ENCODE results near the gene NPS.

Gene NPS, protein sequence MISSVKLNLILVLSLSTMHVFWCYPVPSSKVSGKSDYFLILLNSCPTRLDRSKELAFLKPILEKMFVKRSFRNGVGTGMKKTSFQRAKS

DNA sequence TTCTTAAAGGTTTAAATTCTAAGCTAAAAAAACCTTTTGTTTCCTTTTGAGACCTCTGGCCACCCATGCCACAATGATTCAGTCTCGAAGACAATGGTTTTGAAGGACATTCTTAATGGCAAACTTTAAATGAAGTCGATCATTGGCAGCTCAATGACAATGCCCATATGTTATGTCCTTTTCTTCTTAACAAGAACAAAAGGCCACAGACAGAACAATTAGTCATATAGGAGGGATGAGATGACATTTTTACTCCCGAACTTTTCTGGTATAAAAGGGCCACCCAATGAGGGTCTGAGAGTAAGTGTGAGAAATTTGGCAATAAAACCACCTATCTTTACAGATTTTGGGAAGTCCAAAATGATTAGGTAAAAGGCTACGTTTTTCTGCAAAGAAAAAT is at the start of gene NPS:
TSS of gene NPS (plus strand) at position 301 of the 400 bp plus-strand sequence. CDS start at position 361, 60 bp downstream.
- no peak for DNase-seq

DNA sequence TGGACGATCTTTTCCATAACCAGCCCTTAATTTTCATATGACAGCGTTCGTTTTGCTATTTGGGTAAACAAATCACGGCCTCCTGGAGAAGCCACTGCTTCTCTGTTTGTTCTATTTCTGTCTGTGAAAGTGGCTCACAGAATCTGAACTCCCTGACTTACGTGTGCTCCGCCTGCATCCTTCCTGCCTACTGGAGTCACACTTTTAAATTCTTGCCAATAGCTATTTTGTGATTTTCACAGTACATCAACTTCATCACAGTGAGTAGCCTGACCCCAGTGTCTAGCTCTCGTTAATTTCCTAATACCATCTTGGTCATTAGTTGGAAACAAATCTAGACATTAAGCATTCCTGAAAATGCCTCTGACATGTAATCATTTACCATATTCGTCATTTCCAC is 49.0 kb upstream of the NPS start:
- no peak for DNase-seq

DNA sequence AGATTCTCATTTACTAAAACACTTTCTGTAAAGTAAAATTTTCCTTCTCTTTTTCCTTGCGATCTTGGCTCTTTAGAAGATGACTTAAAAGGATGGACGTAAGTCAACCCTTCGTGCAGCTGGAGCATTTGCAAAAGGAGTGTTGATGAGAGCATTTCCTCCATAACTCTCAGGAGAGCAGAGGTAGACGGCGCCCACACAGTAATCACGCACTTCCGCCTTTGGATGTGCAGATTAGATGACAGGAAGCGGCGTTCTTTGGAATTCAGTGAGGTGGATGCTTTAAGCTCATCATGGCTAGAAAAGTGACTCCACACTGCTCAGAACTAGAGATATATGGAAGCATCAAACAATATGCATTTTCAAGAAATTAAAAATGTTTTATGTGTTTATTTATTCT is 43.0 kb upstream of the NPS start:
- DNase-seq, result no peak

DNA sequence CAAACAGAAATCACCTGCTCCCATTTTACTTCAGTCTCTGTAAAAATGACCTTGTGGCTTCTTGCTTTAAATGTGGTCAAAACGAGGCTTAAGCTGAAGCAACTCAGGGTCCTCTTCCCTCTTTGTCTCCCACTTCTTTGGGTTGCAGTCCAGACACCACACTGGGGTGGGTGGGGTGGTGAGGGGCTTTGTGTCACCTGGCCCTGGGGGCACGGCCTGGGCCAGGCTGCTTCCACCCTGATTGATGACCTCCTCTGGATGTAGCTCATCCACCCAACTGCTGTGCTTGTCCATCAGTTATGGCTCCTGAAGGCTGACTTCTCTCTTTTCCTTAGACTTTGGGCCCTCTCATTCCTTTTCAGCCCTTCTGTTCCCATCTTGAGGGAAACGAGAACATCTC is 26.8 kb upstream of the NPS start:
- no peak for DNase-seq

DNA sequence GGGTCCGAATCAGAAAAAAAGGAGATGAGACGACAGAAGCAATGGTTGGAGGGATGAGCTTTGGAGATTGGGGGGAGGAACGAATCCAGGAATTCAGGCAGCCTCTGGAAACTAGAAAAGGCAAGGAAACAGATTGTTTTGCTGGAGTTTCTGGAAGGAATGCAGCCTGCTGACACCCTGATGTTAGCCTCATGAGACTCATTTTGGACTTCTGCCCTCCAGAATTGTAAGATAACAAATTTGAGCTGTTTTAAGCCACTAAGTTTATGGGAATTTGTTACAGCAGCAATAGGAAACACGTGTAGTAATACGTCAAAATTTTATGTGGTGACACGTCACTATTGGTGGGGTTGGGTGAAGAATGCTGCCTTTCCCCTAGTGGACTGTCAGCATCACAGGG is 25.6 kb upstream of the NPS start:
- no peak for DNase-seq

DNA sequence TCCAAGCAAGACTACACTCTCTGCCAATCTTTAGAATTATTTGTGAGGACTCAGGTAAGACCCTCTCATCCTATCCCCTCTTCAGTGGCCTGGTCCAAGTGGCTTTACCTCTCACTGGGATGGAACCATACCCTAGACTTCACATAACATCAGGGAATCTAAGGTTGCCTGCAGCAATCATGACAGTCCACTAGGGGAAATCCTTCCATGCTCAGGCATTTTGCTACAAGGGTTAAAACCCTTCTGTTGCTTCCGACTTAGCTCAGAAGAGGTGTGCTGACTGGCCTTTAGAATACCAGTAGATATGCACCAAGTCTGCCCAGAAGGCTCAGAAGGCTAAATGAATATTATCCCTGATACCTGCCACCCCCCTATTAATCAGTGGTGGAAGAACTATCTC is 24.9 kb upstream of the NPS start:
- DNase-seq, result no peak

DNA sequence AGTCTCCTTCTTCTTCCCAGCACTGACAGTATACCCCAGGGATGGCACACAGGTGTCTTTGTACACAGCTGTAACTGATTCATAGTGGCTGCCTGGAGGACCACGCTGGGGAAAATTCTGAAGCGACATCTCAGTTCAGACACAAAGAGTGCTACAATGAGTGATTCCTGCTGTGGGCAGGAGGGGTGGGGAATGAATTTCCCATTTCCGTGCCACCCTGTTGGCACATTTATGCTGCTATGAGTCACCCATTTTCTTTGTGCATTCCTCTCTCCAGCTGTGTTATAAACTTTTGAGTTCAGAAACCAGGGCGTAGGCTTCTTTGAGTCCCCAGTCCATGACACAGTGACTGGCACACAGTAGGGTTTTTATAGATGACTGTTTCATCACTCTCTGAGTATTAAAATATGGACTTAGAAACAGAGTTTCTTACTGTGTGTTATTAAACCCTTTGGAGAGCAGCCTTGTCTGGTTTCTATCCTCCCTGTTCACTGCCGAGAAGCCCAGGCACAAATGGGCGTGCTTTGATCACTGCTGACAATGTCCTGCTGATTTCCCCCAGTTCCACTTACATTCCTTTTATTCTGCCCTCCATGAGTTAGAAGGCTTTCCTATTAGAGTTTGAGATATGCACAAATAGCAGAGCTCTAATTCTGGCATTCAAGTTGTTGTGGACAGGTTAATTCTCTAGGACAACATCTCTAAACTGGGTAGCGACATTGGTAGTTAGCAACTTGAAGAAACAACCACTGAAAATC is 24.0 kb upstream of the NPS start:
- no peak for DNase-seq

DNA sequence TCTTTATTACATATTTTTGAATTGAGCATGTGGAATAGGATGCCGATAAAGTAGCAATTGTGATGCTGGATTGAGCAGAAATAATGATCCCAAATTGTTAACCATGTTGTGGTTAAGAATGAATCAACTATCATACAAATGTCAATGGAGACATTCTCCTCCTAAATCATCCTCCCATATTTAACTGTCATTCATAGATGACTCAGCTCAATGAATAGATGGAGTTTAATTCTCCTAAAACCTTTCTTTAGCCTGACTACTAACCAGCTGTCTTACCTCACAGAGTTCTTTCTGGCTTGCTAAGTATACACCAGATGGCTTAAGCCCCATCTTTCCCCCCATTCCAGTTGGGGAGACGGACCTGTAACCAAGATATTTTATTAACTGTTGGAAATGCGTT is 23.4 kb upstream of the NPS start:
- DNase-seq, result no peak

DNA sequence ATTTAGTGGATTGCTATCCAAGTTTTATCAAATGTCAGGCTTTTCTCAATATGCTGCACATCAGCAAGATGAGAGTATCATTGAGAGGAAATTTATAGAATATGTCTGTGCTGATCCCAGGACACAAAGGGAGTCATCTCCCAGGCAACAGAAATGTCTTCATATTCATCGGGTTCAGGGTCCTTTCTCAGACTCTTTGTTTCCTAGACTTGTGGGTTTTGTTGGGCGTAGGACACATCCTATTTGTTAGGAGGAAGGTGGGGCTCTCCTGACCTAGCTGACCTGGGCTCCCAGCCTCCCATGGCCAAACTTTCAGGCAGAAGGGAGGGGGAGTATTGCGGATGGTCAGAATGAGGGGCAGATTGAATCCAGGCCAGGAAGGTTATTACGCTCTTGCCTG is 22.9 kb upstream of the NPS start:
- no peak for DNase-seq

DNA sequence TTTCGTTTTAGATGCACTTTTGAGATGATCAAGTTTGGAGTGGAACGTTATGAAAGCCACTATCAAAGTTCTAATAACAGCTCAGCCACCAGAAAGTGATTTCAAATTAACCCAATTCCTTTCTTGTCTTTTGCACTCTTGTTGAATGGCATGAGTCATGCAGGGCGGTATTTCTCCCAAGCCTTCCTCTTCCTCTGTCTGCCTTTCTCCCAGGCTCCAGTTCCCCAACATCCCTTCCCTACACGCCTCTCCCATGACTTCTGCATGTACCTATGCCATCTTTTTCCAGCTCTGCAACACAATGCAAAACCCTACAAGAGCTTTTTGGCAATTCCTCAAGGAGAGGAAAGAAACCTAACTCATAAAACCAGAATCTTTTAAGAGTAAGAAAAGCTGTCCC is 21.8 kb upstream of the NPS start:
- DNase-seq, result no peak

DNA sequence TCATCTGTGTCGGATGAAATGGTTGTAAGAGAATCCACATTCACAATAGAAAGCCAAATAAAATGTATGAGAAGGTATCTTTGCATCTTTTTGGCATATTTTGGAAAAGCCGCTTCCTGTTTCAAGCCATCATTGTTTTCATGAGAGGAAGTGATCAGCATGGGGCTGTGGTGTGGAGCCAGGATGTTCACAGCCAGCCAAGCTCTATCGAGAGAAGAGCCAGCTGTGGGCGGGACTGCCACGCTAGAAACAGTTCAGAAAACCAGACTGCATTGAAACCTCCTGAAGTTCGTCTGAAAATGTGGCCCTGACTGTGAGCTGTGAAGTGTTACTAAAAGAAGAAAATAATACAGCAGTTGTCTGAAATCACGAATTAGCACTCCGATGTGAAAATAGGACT is 21.2 kb upstream of the NPS start:
- DNase-seq, result no peak

DNA sequence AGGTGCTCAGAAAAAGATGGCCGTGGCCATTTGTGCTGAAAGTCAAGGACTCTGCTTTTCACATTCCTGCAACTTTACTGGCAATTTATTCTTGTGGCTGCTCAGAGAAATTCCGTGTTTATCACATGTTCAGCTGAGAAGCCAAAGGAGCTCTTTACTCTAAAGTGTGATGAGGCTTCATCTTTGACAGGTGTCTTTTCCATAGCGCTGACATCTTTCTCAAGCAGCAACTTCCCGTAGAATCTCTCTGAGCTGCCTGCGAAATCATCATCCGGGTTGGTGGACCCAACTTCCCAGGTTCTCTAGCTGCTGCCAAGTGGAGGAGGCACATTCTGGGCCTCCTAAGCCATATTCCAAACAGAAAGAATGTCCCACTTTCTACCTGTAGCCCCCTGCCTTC is 16.9 kb upstream of the NPS start:
- no peak for DNase-seq

DNA sequence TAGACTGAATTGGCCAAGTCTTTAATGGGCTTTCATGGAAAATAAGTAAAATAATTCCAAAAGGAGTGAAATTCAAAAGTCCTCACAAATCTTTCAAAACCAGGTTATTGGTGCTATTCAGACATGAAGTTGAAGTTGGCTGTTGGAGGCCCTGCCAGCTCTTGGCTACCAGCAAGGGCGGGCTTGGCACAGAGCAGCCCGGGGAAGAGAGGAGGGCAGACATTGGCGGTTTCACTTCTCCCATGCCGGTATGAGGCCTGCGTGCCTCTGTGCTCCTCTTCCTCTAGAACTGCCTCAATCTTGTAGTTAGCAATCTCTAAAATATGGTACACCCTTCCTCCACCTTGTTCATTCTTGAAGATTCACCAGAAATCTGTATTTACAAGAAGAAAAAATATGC is 16.4 kb upstream of the NPS start:
- DNase-seq, result no peak

DNA sequence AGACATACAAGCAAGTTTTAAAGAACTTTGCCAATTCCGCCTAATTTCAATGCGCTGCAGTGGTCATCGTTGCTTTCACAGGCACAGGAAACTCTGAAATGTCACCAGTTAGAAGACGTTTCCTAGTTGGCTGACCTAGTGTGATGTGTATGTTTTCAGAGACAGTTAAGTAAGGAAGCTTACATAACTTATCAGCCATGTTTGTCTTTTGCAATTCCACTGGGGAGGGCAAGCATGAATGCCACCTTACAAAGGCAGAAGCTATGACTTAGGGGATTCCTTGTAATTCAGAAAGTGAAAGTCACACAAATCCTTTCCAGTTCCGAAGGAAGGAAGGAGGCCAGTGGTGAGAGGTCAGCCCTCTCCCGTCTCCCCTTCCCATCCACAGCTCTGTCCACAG is 15.0 kb upstream of the NPS start:
- no peak for DNase-seq

DNA sequence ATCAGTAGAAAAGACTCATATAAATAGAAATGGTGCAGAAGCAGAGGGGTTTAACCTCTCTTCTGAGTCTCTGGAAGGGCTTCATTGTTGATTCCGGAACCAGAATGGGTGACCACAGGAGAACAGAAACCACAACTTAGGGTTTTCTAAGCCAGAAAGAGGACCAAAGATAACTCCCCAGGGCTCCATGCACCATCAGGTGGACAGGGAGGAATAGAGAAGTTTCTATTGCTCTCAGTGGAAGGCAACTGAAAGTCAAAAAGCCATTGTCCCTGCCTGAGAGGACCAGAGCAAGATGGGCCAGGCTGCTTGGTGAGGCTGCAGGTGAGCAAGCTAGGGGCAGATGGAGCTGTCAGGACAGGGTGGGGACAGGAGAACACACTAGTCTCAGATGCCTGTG is 14.6 kb upstream of the NPS start:
- no peak for DNase-seq

DNA sequence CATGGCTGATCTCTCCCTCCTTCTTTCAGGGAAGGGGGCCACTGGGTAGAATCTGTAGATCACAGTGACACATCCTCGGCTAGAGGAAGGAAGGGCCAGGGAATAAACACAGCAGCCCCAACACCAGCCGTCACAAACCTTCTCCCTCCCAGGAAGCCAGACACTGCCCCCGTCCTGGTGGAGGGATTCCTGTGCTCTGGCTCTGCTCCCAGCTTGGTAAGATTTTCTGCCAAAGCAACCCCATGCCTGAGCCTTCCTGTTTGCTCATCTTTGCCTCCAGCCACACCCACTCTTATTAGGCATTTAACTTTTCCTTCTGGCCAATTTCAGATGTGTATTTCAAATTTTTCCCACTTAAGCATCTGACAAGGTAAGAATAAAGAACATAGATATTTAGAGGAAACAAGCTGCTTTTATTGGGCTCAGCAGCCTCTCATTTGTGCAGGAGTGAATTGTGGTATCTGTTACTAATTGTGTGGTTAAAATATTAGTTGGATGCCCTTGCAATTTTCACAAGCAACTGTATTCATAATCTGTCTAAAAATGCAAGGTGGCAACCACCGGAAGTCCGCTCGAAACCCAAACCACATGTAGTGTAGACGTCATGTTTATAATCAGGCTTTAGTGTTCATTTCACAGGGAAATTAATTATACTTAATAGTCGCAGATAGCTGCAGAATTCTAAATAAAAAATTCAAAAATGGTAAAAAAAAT is 13.2 kb upstream of the NPS start:
- no peak for DNase-seq

DNA sequence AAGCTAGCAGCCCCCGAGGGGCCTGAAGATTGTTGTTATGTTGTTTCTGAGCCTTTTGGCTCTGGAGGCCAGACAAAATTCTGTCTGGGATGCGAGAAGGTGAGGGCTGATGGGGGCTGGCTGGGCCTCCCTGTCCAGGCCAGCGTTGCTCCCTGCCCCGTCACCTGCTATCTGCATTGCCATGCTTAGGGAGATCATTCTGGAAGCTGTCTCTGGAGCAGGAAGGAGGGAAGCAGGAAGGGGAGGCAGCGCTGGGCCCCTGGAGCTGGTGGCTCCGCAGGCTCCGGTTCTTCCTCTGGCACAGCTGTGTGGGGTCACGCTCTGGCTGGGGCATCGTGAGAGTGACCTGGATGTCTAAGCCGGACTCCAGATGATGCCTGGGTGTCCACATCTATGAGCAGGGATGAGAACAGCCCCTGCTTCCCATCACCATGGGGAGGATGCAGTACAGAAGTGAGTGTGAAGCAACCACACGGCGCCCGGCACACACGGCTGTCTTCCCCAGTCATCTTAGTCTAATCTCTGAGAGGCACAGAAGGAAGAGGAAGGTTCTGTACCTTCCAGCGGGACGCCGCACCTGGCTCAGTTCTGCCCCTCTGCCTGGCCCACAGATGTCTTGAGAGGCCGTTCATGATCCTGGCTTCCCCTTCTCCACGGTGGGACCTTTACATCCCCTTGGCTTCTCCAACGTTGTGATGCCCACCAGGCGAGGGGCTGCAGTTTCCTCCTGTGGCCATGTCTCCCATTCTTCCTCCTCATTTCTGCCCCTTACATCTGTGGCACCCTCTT is 11.9 kb upstream of the NPS start:
- no peak for DNase-seq

DNA sequence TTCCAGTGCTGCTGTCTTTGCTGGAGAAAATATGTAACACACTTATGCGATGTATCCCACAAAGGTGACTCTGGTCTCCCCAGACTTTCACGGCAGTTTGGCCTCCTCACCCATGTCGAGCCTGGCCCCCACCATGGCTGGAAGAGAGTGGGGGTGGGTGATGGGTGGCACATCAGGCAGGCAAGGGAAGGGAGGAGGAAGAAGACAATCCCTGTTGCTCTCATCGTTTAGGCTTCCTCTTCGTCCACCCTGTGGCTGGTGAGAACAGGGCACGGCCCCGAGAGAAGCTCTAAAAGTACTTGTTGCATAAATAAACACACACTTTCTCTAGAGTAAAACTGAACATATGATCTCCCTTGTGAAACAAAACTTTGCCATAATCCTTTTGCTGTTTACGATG is 11.2 kb upstream of the NPS start:
- no peak for DNase-seq

DNA sequence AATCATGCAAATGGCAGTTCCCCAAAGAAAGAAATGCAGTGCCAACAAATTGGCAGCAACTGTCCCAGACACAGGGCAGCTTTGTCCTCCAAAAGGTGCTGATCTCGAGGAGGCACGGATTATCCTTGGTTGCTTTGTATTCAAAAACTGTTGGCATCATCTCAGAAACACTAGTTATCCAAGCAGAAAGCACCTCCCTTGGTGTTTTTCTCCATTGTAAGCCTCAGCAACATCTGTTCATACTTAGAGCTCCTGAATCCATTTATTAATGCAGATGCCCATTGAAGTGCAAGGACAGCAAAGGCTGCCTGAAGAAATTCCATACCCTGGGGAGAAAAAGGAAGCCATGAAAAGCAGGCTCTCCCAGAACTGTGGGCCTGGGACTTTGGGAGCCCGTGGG is 1.1 kb upstream of the NPS start:
- DNase-seq, result no peak

DNA sequence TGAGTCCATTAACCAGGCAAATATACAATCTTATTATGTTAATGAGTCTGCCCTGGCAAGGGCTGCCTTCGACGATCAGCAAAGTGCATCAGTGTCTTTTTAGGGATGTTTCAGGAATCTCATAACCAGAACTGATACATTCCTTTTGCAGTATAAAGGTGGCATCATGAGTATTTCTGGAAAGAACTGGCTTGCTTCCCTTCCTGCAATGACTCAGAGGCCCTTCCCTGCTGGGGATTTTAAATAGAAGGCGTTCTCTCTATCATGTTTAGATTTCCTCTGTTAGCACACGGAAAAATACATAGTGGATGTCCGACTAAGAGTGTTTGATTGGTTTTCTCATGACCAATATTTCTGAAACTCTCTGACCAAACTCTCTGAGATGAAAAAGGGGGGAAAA is 1.8 kb downstream of the NPS start:
- DNase-seq, result no peak

DNA sequence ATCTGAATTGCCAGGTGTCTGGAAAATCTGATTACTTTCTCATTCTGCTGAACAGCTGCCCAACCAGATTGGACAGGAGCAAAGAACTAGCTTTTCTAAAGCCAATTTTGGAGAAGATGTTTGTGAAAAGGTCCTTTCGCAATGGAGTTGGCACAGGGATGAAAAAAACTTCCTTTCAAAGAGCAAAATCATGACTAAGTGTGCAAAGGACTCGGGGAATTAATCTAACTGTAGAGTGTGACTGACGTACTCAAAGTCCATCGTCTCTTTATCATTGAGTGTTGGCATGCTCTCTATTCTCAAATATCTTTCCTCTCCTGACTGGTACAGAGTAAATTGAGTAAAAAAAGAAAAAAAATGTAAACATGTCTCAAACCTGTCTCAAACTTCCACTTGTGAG is 3.3 kb downstream of the NPS start:
- DNase-seq, result no peak

DNA sequence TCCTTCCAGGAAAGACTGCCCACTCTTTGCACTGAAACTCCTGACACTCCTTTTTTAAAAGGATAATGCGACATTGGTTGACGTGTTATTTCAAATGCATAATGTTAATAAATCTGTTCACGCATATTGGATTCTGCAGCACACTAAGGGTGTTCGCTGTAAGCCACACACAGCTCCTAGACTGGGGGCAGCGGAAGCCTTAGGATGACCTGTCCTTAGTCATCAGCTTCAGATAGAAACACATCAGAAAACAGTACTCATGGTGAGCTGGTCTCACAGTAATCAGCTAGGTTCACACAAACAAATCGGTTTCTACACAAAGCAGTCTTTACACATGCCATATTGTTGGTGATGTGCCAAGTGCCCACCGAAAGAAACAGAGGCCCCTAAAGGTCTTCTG is 4.3 kb downstream of the NPS start:
- no peak for DNase-seq

DNA sequence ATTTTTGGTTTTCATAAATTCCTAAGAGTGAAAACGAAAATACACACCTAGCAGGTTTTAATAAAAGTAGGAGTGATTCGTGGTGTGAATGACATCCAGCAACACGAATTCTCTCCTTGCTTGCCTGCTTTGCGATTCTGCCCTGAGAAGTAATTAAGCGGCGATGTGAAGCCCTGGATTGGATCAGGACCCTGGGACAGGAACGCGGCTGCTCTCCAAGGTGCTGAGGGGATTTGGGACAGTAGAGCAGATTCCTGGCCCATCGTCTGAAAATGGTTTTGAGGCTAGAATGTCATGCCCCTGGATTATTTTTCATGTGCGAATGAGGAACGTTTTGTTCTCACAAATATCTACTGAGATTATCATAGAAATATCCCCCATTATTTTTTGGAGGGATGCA is 7.8 kb downstream of the NPS start:
- DNase-seq, result no peak

DNA sequence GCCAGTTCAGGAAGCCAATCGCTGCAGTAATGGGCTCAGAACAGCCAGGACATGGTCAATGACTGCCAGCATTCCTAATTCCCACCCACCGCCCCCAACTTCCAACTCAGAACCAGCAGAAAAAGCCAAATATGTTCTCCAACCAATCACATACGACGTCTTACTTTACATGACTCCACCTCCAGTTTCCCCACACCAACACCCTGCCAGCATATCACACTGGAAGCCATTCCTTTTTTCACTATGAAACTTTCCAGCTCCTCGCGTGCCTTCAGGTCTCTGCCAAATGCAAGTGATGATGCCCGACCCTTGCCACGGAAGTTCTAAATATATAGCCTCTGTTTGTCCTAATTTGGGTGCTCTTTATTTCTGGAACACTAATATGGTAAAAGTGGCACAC is 12.5 kb downstream of the NPS start:
- DNase-seq, result no peak

All from CD4-positive, alpha-beta T cell treated with Interleukin-4 for 1 hour (primary cell).